Right lobe of liver (tissue), 6 donors: ENCODE measurements around the gene TRIM4. TPM values are rescaled to one million over a fixed set of nuclear protein-coding genes. Genes with fewer than 3 reads are reported as not detected.
"Not testable (repeated sequence)": the region's sequence is repeated elsewhere in the genome, so short reads cannot be mapped to it uniquely, and the experiment has no call there.

ENCODE experiments used
- ATAC-seq, 4 donors: fragments of 200-7000 bp; cut with Tn5 transposase; one replicate each; pipeline ENCODE4 v1.9.1; 2020; ENCODE audit warnings: mild to moderate bottlenecking in 4 of 4, moderate library complexity in 4 of 4
- DNase-seq, 3 donors: peaks; one replicate each; pipeline ENCODE4 v3.0.0-alpha.2; 2020
- H3K27ac ChIP-seq, 3 donors: fragments of 200-600 bp; one replicate each; pipeline ENCODE4 v1.8.0; 2022
- H3K27me3 ChIP-seq, 2 donors: fragments of 200-600 bp; one replicate each; pipeline ENCODE4 v1.8.0; 2022
- H3K36me3 ChIP-seq, 4 donors: fragments of 200-600 bp; sonication (generic) in 1 of 4; one replicate each; pipeline versions ENCODE4 v1.5.1 to v1.8.0; 2017 to 2022; ENCODE audit warnings: control low read depth in 1 of 4
- H3K4me1 ChIP-seq, 4 donors: fragments of 200-600 bp; sonication (generic) in 1 of 4; one replicate each; pipeline versions ENCODE4 v1.5.1 to v1.8.0; 2017 to 2022; ENCODE audit warnings: control low read depth in 1 of 4
- H3K4me3 ChIP-seq, 3 donors: fragments of 200-600 bp; one replicate each; pipeline ENCODE4 v1.8.0; 2022
- H3K9me3 ChIP-seq, 4 donors: fragments of 200-600 bp; sonication (generic) in 1 of 4; one replicate each; pipeline versions ENCODE4 v1.5.1 to v1.8.0; 2017 to 2022; ENCODE audit warnings: control low read depth in 1 of 4
- POLR2A ChIP-seq: fragments of 450-650 bp; IDR thresholded peaks from one replicate; pipeline ENCODE4 v1.6.1; 2017; ENCODE audit warnings: antibody characterized with exemption, mild to moderate bottlenecking
- WGBS: methylation state at CpG from one replicate; pipeline ENCODE4 v1.1.6; 2018; ENCODE audit warnings: low coverage, low lambda C conversion rate; ENCODE audit not compliant: insufficient coverage; ENCODE audit errors: missing lambda C conversion rate; 5-methylcytosine and 5-hydroxymethylcytosine counted together
- intact Hi-C, 2 donors: fragments of 100-400 bp; cut with DNase I; formaldehyde crosslinking; loops; one replicate each; pipeline versions ENCODE4 v1.11.2 to v1.14.1; 2022
- total RNA-seq, 6 experiments: library from RNA; depleted of rRNA in 2 of 6; stranded (reverse); fragments of >200 nt in 2 of 6; fragmentation: NEBNext Ultra II Directional in 3 of 6; extraction: Animal tissue kit (Norgen Biotek cat#: 25700) in 3 of 6; gene quantifications; one replicate each; pipeline versions ENCODE4 v1.1.0 to v1.2.4, GENCODE V29; 2016 to 2023
- TF ChIP-seq, protein P1 (sequence below), 4 donors: fragments of 200-600 bp in 3 of 4; fragments of 450-650 bp in 1 of 4; IDR thresholded peaks; one replicate each; pipeline versions ENCODE4 v1.5.1 to v1.8.0; 2016 to 2022; ENCODE audit warnings: antibody characterized with exemption in 4 of 4, mild to moderate bottlenecking in 2 of 4
- donor health status: DM: no; HTN: yes; CAD: no.
- donor health status: DM: no; HTN: no; CAD: no.
- donor health status: DM: no; HTN: no; CAD: no.
- donor health status: DM: no; HTN: yes; CAD: no.
- donor health status: DM: no; HTN: yes; CAD: no.

Gene TRIM4
- total RNA-seq, 6 experiments from 2014 or later: 13.3 to 22.6 (median 16.3) TPM

DNA sequence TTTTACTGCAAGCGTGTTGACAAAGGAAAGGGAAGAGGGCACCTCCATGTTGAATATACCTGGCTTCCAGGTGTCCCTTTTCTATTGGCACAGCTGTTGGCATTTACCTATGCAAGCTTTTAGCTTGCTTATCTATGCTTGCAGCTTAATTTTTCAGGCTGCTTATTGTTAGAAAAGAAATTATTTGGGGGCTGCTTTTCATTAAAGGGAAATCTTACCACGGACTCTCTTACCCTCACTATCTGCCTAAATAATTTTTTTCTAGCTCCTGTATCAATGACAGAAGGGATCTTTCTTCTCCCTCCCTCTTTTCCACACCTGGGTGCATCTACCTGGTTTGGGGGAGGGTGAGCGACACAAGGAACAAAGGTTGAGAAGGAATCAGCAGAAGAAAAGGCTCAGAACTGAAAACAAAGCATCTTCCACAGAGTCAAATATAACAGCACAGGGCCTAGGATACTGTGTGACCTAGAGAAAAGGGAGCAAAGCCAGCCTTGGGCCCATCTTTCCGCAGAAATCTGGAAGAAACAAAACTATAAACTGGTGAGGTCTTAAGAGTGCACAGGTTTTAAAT, 25.3 kb upstream of the TRIM4 start:
- no peak for DNase-seq
- intact Hi-C loops: no loop called here
- TF ChIP-seq POLR2A: no peak
- TF ChIP-seq, protein P1, sequence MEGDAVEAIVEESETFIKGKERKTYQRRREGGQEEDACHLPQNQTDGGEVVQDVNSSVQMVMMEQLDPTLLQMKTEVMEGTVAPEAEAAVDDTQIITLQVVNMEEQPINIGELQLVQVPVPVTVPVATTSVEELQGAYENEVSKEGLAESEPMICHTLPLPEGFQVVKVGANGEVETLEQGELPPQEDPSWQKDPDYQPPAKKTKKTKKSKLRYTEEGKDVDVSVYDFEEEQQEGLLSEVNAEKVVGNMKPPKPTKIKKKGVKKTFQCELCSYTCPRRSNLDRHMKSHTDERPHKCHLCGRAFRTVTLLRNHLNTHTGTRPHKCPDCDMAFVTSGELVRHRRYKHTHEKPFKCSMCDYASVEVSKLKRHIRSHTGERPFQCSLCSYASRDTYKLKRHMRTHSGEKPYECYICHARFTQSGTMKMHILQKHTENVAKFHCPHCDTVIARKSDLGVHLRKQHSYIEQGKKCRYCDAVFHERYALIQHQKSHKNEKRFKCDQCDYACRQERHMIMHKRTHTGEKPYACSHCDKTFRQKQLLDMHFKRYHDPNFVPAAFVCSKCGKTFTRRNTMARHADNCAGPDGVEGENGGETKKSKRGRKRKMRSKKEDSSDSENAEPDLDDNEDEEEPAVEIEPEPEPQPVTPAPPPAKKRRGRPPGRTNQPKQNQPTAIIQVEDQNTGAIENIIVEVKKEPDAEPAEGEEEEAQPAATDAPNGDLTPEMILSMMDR (IDR thresholded peaks at IDR 0.05): no peak
- 82% methylated on average over 3 of the region's 4 CpGs for WGBS
- no peak overlapping the region for H3K27ac ChIP-seq
- H3K4me1 ChIP-seq: no peaks in the 10 kb centered on the region
- H3K4me3 ChIP-seq: no peak overlapping the region
- H3K9me3 ChIP-seq: no peaks in the 10 kb centered on the region
- H3K36me3 ChIP-seq: no peaks in the 10 kb centered on the region
- no peak for ATAC-seq
- H3K27me3 ChIP-seq: no peaks in the 10 kb centered on the region

- no peak overlapping the region for H3K27ac ChIP-seq
- no peaks in the 10 kb centered on the region for H3K27me3 ChIP-seq
- DNase-seq (no peak), ATAC-seq (no peak)
- intact Hi-C loops: no loop called here
- no peak for TF ChIP-seq POLR2A
- TF ChIP-seq, protein P1 (IDR thresholded peaks at IDR 0.05): no peak
- H3K36me3 ChIP-seq: no peaks in the 10 kb centered on the region
- no peak overlapping the region for H3K4me3 ChIP-seq
- no peaks in the 10 kb centered on the region for H3K4me1 ChIP-seq
- H3K9me3 ChIP-seq: no peaks in the 10 kb centered on the region
- 43% methylated on average over 13 of the region's 14 CpGs for WGBS
These were observed 24.5 kb upstream of the TRIM4 start for GRCh38 chr7:99943641-99944496.

- Histone ChIP-seq H3K27ac (no peak overlapping the region), H3K9me3 (peaks cover 0 to 6% (median 0%) of the 10 kb centered on the region in 4 donors), H3K36me3 (no peaks in the 10 kb centered on the region), H3K4me3 (no peak overlapping the region), H3K4me1 (no peaks in the 10 kb centered on the region), H3K27me3 (no peaks in the 10 kb centered on the region)
- 95% methylated on average over 2 of the region's 2 CpGs for WGBS
- DNase-seq: no peak
- intact Hi-C loops: loop anchor here (10.0 kb wide), 1 partner anchor 47 kb away; no protein-coding TSS in a partner anchor
- TF ChIP-seq POLR2A: no peak
- TF ChIP-seq, protein P1 (IDR thresholded peaks at IDR 0.05): no peak
- no peak for ATAC-seq
These were observed 19.0 kb upstream of the TRIM4 start for GRCh38 chr7:99938296-99938695.

- not testable (repeated sequence) for H3K27me3 ChIP-seq, H3K36me3 ChIP-seq, H3K4me3 ChIP-seq, H3K4me1 ChIP-seq, ATAC-seq, H3K9me3 ChIP-seq, DNase-seq, H3K27ac ChIP-seq
- WGBS: 42% methylated on average over 4 of the region's 4 CpGs
- intact Hi-C loops: loop anchor here (10.0 kb wide), 1 partner anchor 50 kb away; no protein-coding TSS in a partner anchor
These were observed 15.7 kb upstream of the TRIM4 start for GRCh38 chr7:99935009-99935408.

DNA sequence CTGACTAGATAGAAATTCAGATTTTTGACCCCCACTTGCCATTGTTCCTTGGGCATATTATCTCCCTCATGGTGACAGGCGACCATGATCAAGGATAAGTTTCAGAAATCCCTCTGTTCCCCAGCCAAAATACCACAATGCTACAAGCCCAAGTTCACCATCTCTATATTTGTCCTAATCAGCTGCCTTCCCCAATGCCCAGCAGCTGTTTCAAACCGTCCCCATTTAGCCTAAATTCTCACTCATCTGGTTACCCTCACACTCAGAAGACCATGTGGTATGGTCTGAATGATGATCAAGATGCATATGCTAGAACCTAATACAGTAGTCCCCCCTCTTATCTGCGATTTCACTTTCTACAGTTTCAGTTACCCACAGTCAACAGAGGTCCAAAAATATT, 11.0 kb upstream of the TRIM4 start:
- Histone ChIP-seq H3K4me3 (no peak overlapping the region), H3K36me3 (no peaks in the 10 kb centered on the region), H3K4me1 (peaks cover 0 to 4% (median 0%) of the 10 kb centered on the region in 4 donors), H3K9me3 (no peaks in the 10 kb centered on the region), H3K27me3 (no peaks in the 10 kb centered on the region), H3K27ac (no peak overlapping the region)
- ATAC-seq (no peak), DNase-seq (no peak)
- TF ChIP-seq POLR2A: no peak
- TF ChIP-seq, protein P1 (IDR thresholded peaks at IDR 0.05): no peak
- intact Hi-C loops: loop anchor here (10.0 kb wide), 1 partner anchor 54 kb away; no protein-coding TSS in a partner anchor
- 89% methylated on average over 3 of the region's 3 CpGs for WGBS
